Ectodermal cell (in vitro differentiated cells): ENCODE measurements around the gene GSTM2. TPM values are rescaled to one million over a fixed set of nuclear protein-coding genes. Genes with fewer than 3 reads are reported as not detected.
A peak's percentile ranks its signal among the peaks of the same experiment; 100 is the strongest.

Experiments used
- H3K27ac ChIP-seq: 2 replicates; pipeline ENCODE4 v1.7.0; 2013; ENCODE audit warnings: mild to moderate bottlenecking, low read depth, low read length; ENCODE audit not compliant: insufficient read depth, poor library complexity, severe bottlenecking
- H3K27me3 ChIP-seq: 2 replicates; pipeline ENCODE4 v1.7.0; 2013; ENCODE audit warnings: mild to moderate bottlenecking, low read length; ENCODE audit not compliant: insufficient read depth, control insufficient read depth, poor library complexity, severe bottlenecking
- H3K36me3 ChIP-seq: one replicate; pipeline ENCODE4 v1.7.0; 2013; ENCODE audit warnings: low read length; ENCODE audit not compliant: control insufficient read depth, insufficient read depth
- H3K4me1 ChIP-seq: one replicate; pipeline ENCODE4 v1.7.0; 2013; ENCODE audit warnings: low read length; ENCODE audit not compliant: control insufficient read depth, insufficient read depth
- H3K4me3 ChIP-seq: 2 replicates; pipeline ENCODE4 v1.7.0; 2013; ENCODE audit warnings: low read depth, low read length, control low read depth; ENCODE audit not compliant: insufficient read depth
- H3K9me3 ChIP-seq: 2 replicates; pipeline ENCODE4 v1.7.0; 2013; ENCODE audit warnings: mild to moderate bottlenecking, low read length, moderate library complexity; ENCODE audit not compliant: control insufficient read depth
- WGBS, 2 experiments: methylation state at CpG; one replicate each; pipeline ENCODE4 v1.1.7; 2013; ENCODE audit warnings: missing lambda C conversion rate in 2 of 2; 5-methylcytosine and 5-hydroxymethylcytosine counted together
- polyA plus RNA-seq, 4 experiments: library from polyadenylated mRNA; stranded (reverse); fragments of 50-300 nt; gene quantifications; one replicate each; pipeline ENCODE4 v1.2.3, GENCODE V29; 2013

The GSTM2 gene
- 41.3 TPM for polyA plus RNA-seq (2013, experiment 1 of 4)
- 39.8 TPM for polyA plus RNA-seq (2013, experiment 2 of 4)
- polyA plus RNA-seq (2013, experiment 3 of 4): 39.8 TPM
- 43.0 TPM for polyA plus RNA-seq (2013, experiment 4 of 4)

DNA sequence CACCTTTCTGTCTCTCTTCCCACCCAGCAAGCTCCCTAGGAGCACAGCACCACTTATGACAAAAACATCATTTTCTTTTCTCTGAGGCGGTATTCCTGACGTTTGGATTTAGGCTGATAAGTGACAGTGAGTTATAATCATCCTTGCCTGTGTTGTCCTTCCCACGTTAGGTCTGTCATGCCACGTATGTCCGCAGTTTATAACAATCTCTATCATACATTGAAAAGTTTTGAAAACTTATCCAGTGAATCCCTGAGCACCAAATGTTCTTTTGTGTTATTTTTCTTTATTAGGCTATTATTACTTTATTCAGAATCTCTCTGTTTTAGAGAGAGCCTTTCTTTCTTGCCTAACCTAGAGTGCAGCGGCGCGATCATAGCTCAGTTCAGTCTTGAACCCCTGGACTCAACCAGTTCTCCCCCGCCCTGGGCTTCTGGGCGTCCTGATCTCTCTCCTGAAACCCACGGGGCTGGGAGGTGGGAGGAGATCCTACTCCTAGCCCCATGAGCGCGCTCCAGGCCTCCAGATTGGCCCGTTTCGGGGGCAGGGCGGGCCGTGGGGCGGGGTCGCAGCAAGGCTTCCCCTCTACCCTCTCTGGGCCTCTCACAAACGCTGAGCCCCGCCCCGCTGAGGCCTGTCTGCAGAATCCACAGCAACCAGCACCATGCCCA is at the start of gene GSTM2:
Gene GSTM2, plus strand, starts transcription at position 606 of the 671 bp plus-strand sequence. Its CDS starts 59 bp downstream, at position 665.
- H3K27ac ChIP-seq: no peak within 1 kb of the TSS
- peak within 1 kb of the TSS; percentile 41 for H3K4me3 ChIP-seq
- no peaks in the 10 kb centered on the region for H3K9me3 ChIP-seq
- no peaks in the 10 kb centered on the region for H3K27me3 ChIP-seq
- no peaks in the 10 kb centered on the region for H3K36me3 ChIP-seq
- 18 to 21% methylated on average over 22 of the region's 22 CpGs for WGBS, 2 experiments
- H3K4me1 ChIP-seq: peaks cover 5% of the 10 kb centered on the region

GRCh38 chr1:109618661-109619575 is 48.9 kb upstream of the GSTM2 start:
- Histone ChIP-seq H3K4me3 (peak overlapping the region; percentile 84), H3K36me3 (no peaks in the 10 kb centered on the region), H3K27me3 (no peaks in the 10 kb centered on the region), H3K27ac (no peak overlapping the region), H3K4me1 (peaks cover 26% of the 10 kb centered on the region), H3K9me3 (no peaks in the 10 kb centered on the region)
- 58 to 61% methylated on average over 9 of the region's 9 CpGs for WGBS, 2 experiments

- 1% methylated on average over 47 of the region's 47 CpGs for WGBS, 2 experiments
- Histone ChIP-seq H3K27ac (peak within 1 kb of the TSS; percentile 65), H3K27me3 (no peaks in the 10 kb centered on the region), H3K9me3 (no peaks in the 10 kb centered on the region), H3K4me1 (peaks cover 34% of the 10 kb centered on the region), H3K4me3 (peak within 1 kb of the TSS; percentile 84), H3K36me3 (no peaks in the 10 kb centered on the region)
These were observed 48.1 kb upstream of the GSTM2 start, which contains the start of the genes AMPD2 and GNAT2 for GRCh38 chr1:109619576-109620400. TSS of gene AMPD2 (plus strand) at chr1:109619837. CDS start at chr1:109621176, 1,339 bp downstream. TSS of gene GNAT2 (minus strand) at chr1:109619616. CDS start at chr1:109612870, 6,746 bp downstream.

GRCh38 chr1:109620401-109620791 is 47.5 kb upstream of the GSTM2 start:
- H3K27ac ChIP-seq: peak overlapping the region; percentile 65
- no peaks in the 10 kb centered on the region for H3K9me3 ChIP-seq
- no peaks in the 10 kb centered on the region for H3K36me3 ChIP-seq
- peak overlapping the region; percentile 84 for H3K4me3 ChIP-seq
- H3K4me1 ChIP-seq: peaks cover 39% of the 10 kb centered on the region
- no peaks in the 10 kb centered on the region for H3K27me3 ChIP-seq
- 1% methylated on average over 9 of the region's 9 CpGs for WGBS, 2 experiments

- Histone ChIP-seq H3K27me3 (no peaks in the 10 kb centered on the region), H3K36me3 (no peaks in the 10 kb centered on the region), H3K4me3 (peak overlapping the region; percentile 84), H3K4me1 (peaks cover 39% of the 10 kb centered on the region), H3K27ac (peak overlapping the region; percentile 65), H3K9me3 (no peaks in the 10 kb centered on the region)
- WGBS, 2 experiments: 1% methylated on average over 16 to 18 of the region's 18 CpGs
These were observed 47.0 kb upstream of the GSTM2 start for GRCh38 chr1:109620841-109621286.

GRCh38 chr1:109621379-109622136 is 46.3 kb upstream of the GSTM2 start:
- no peaks in the 10 kb centered on the region for H3K27me3 ChIP-seq
- 82 to 84% methylated on average over 13 of the region's 13 CpGs for WGBS, 2 experiments
- H3K9me3 ChIP-seq: no peaks in the 10 kb centered on the region
- H3K27ac ChIP-seq: no peak overlapping the region
- H3K36me3 ChIP-seq: peaks cover under 1% of the 10 kb centered on the region
- peaks cover 39% of the 10 kb centered on the region for H3K4me1 ChIP-seq
- H3K4me3 ChIP-seq: peak overlapping the region; percentile 84

GRCh38 chr1:109622137-109622892 is 45.5 kb upstream of the GSTM2 start:
- WGBS, 2 experiments: 92 to 96% methylated on average over 11 of the region's 11 CpGs
- H3K4me3 ChIP-seq: no peak overlapping the region

GRCh38 chr1:109622895-109623294 is 45.0 kb upstream of the GSTM2 start:
- peaks cover 12% of the 10 kb centered on the region for H3K36me3 ChIP-seq
- WGBS, 2 experiments: 92 to 99% methylated on average over 3 of the region's 3 CpGs
- H3K27ac ChIP-seq: no peak overlapping the region
- H3K4me1 ChIP-seq: peaks cover 39% of the 10 kb centered on the region
- no peaks in the 10 kb centered on the region for H3K27me3 ChIP-seq
- no peak overlapping the region for H3K4me3 ChIP-seq
- H3K9me3 ChIP-seq: no peaks in the 10 kb centered on the region

More at GRCh38 chr1:109622137-109622892, 45.5 kb upstream of the GSTM2 start:
- peaks cover 39% of the 10 kb centered on the region for H3K4me1 ChIP-seq
- no peak overlapping the region for H3K27ac ChIP-seq
- no peaks in the 10 kb centered on the region for H3K9me3 ChIP-seq
- no peaks in the 10 kb centered on the region for H3K27me3 ChIP-seq
- H3K36me3 ChIP-seq: peaks cover 6% of the 10 kb centered on the region
